Lower leg skin (tissue), 3 donors: ENCODE data around the gene PAPLN.

Source experiments
- POLR2A ChIP-seq, 2 donors: fragments of 450-650 bp; IDR thresholded peaks; one replicate each; pipeline ENCODE4 v1.6.1; 2016 to 2017; ENCODE audit warnings: antibody characterized with exemption in 2 of 2, mild to moderate bottlenecking in 1 of 2, moderate library complexity in 1 of 2
- TF ChIP-seq, protein P1 (sequence below), 3 donors: fragments of 450-650 bp; IDR thresholded peaks; one replicate each; pipeline ENCODE4 v1.5.1; 2016; ENCODE audit warnings: antibody characterized with exemption in 3 of 3, mild to moderate bottlenecking in 3 of 3, moderate library complexity in 2 of 3

DNA sequence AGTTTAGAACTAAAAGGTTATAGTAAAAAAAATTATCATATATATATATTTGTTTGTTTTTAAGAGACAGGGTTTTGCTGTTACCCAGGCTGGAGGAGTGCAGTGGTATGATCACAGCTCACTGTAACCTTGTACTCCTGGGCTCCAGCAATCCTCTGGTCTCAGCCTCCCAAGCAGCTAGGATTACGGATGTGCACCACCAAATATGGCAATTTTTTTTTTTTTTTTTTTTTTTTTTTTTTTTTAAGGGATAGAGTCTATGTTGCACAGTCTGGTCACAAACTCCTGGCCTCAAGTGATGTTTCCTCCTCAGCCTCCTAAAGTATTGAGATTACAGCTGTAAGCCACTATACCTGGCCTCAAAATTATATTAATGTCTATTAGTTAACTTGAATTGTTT is 48.7 kb downstream of the PAPLN start:
- TF ChIP-seq, protein P1, sequence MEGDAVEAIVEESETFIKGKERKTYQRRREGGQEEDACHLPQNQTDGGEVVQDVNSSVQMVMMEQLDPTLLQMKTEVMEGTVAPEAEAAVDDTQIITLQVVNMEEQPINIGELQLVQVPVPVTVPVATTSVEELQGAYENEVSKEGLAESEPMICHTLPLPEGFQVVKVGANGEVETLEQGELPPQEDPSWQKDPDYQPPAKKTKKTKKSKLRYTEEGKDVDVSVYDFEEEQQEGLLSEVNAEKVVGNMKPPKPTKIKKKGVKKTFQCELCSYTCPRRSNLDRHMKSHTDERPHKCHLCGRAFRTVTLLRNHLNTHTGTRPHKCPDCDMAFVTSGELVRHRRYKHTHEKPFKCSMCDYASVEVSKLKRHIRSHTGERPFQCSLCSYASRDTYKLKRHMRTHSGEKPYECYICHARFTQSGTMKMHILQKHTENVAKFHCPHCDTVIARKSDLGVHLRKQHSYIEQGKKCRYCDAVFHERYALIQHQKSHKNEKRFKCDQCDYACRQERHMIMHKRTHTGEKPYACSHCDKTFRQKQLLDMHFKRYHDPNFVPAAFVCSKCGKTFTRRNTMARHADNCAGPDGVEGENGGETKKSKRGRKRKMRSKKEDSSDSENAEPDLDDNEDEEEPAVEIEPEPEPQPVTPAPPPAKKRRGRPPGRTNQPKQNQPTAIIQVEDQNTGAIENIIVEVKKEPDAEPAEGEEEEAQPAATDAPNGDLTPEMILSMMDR (IDR thresholded peaks at IDR 0.05) = no peak
- no peak for TF ChIP-seq POLR2A (IDR thresholded peaks at IDR 0.05)
